Chondrocyte (in vitro differentiated cells): ENCODE data around the gene ZDHHC14. TPM values are rescaled to one million over a fixed set of nuclear protein-coding genes. Genes with fewer than 3 reads are reported as not detected.
A peak's percentile ranks its signal among the peaks of the same experiment; 100 is the strongest.
"Not testable (repeated sequence)": the region's sequence is repeated elsewhere in the genome, so short reads cannot be mapped to it uniquely, and the experiment has no call there.

Source experiments
- DNase-seq: peaks from one replicate; pipeline ENCODE4 v3.0.0; 2021; ENCODE audit warnings: mixed read lengths, low spot score
- H3K27ac Mint-ChIP-seq: one replicate; pipeline ENCODE4 v1.8.0; 2021; ENCODE audit warnings: mild to moderate bottlenecking, moderate library complexity, mixed read lengths; ENCODE audit not compliant: unreplicated experiment
- H3K27me3 Mint-ChIP-seq: 2 replicates; pipeline ENCODE4 v1.8.0; 2021; ENCODE audit warnings: low read depth, mixed read lengths
- H3K36me3 Mint-ChIP-seq: 2 replicates; pipeline ENCODE4 v1.8.0; 2021; ENCODE audit warnings: low read depth, mixed read lengths
- H3K4me1 Mint-ChIP-seq: 2 replicates; pipeline ENCODE4 v1.8.0; 2021; ENCODE audit warnings: low read depth, mild to moderate bottlenecking, mixed read lengths
- H3K4me3 Mint-ChIP-seq: one replicate; pipeline ENCODE4 v1.8.0; 2021; ENCODE audit warnings: mild to moderate bottlenecking, moderate library complexity, mixed read lengths; ENCODE audit not compliant: unreplicated experiment
- H3K9me3 Mint-ChIP-seq: 2 replicates; pipeline ENCODE4 v1.8.0; 2021; ENCODE audit warnings: low read depth, mixed read lengths
- total RNA-seq: library from RNA; stranded (reverse); gene quantifications from 3 replicates; pipeline ENCODE4 v1.2.1, GENCODE V29; 2021
- TF ChIP-seq, protein P1 (sequence below): fragments of 200-600 bp; sonication (generic); IDR thresholded peaks from 2 replicates; pipeline ENCODE4 v1.5.0; 2021; ENCODE audit warnings: antibody characterized with exemption, mild to moderate bottlenecking, moderate library complexity

ZDHHC14 gene
- total RNA-seq, 1 donor from 2014 or later: 8.4 TPM

DNA sequence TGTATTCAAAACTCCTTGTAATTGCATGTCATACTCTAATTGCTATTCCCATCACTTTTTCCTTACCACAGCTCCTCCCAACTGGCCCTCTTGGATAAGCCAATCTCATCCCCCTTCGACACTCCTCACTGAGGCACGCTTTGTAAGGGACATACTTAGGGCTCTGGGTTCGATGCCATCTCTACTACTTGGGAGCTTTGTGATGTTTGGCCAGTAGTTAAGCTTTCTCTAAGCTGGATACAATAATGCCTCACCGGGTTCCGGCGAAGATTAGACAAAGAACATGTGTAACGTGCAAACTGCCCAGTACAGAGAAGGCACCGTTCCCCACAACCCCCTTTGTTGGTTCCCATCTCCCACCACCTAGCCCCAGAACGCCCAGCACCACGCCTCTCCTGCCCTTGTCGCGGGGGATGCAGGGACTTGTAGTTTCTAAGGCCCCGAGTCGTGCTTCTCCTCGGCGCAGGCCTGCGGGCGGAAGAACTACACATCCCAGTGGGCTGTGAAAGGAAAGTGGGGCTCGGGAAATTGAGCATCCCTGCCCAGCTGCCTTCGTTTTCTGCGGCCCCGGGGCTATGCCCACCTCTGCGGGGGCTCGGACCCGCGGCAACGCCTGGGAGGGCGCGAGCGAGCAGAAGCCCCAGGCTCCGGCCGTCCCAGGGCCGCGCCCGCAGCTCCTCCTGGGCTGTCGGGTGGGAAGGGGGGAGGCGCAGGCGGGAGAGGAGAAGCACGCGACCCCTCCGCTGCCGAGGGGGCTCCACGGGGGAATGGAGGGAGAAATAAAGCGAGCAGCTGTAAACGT, 1.1 kb upstream of the ZDHHC14 start:
- Mint-ChIP-seq H3K9me3 (no peaks in the 10 kb centered on the region), H3K4me1 (peaks cover 19% of the 10 kb centered on the region), H3K4me3 (peak overlapping the region; percentile 81), H3K36me3 (peaks cover 1% of the 10 kb centered on the region), H3K27ac (peak overlapping the region; percentile 58), H3K27me3 (no peaks in the 10 kb centered on the region)
- TF ChIP-seq, protein P1, sequence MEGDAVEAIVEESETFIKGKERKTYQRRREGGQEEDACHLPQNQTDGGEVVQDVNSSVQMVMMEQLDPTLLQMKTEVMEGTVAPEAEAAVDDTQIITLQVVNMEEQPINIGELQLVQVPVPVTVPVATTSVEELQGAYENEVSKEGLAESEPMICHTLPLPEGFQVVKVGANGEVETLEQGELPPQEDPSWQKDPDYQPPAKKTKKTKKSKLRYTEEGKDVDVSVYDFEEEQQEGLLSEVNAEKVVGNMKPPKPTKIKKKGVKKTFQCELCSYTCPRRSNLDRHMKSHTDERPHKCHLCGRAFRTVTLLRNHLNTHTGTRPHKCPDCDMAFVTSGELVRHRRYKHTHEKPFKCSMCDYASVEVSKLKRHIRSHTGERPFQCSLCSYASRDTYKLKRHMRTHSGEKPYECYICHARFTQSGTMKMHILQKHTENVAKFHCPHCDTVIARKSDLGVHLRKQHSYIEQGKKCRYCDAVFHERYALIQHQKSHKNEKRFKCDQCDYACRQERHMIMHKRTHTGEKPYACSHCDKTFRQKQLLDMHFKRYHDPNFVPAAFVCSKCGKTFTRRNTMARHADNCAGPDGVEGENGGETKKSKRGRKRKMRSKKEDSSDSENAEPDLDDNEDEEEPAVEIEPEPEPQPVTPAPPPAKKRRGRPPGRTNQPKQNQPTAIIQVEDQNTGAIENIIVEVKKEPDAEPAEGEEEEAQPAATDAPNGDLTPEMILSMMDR: no peak
- DNase-seq: peak; percentile 96

DNA sequence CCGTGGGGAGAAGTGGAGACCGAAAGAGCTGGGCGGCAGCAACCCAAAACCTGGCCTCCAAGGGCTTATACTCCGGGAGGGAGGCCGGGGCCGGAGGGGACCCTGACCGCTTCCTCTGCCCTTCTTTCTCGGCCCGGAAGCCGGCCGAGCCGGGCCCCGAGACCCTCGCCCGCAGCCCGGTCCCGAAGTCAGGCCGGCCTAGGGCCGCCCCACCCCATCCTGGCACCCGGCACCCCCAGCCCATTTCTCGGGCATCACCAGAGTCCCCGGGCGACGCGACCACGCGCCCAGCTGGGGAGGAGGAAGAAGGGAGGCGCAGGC, 572 bp upstream of the ZDHHC14 start:
- no peaks in the 10 kb centered on the region for H3K27me3 Mint-ChIP-seq
- peak overlapping the region; percentile 81 for H3K4me3 Mint-ChIP-seq
- TF ChIP-seq, protein P1: no peak
- no peaks in the 10 kb centered on the region for H3K9me3 Mint-ChIP-seq
- peaks cover 19% of the 10 kb centered on the region for H3K4me1 Mint-ChIP-seq
- H3K36me3 Mint-ChIP-seq: no peaks in the 10 kb centered on the region
- no peak for DNase-seq
- H3K27ac Mint-ChIP-seq: peak overlapping the region; percentile 58

DNA sequence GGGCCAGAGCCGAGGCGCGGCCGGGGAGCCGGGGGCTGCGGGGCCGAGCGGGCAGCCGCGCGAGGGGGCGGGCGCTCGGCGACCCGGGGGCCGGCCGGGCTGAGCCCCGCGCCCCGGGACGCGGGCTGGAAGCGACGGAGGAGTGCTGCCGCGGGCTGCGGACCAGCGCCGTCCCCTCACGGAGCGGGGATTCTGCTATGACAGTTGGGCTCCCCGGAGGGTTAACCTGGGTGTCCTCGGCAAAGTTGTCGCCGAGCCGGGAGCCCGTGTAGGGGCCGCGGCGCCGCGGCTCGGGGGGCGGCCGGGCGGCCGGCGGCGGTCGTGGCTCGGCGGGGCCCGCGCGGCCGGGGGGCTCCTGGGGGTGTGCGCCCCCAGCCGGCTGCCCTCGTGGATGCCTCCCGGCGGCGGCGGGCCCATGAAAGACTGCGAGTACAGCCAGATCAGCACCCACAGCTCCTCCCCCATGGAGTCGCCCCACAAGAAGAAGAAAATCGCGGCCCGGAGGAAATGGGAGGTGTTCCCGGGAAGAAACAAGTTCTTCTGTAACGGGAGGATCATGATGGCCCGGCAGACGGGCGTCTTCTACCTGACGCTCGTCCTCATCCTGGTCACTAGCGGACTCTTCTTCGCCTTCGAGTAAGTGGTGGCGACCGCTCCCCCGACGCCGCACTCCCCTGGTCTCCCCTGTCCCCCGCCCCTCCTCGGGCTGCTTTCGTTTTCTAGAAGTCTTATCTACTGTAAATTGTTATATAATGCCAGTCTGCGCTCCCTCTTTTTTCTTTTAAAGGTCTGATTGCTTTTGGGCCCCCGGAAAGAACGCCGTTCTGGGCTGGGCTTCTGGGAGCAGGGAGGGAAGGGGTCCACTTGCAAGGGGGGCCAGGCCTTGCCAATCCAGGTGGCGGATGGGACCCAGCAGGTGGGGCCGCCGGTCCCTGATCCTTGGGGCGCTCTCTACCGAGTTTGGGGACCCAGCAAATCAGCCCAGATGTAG, 936 bp downstream of the ZDHHC14 start:
- no peaks in the 10 kb centered on the region for H3K36me3 Mint-ChIP-seq
- peak overlapping the region; percentile 34 for H3K27ac Mint-ChIP-seq
- H3K4me3 Mint-ChIP-seq: peak overlapping the region; percentile 79
- no peaks in the 10 kb centered on the region for H3K27me3 Mint-ChIP-seq
- no peaks in the 10 kb centered on the region for H3K9me3 Mint-ChIP-seq
- DNase-seq: no peak
- H3K4me1 Mint-ChIP-seq: peaks cover 19% of the 10 kb centered on the region
- TF ChIP-seq, protein P1: peak; percentile 42

DNA sequence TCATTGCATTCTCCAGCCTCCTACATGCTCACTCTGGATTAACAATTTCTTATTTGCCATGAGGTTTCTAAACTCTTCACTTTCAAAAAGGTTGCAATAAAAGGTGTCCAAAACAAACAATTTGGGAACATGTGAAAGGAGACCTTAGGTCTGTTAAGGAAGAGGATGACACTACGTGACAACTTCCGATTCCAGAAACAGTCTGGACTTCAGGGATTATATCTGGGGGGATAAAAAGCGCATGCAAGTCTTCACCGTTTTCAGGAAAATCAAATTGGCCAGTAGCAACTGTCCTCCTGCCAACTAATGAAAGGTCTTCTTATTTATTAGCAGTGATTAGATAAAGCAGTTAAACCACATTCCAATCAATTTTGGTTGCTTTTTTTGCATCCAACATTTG, 1.8 kb downstream of the ZDHHC14 start:
- H3K9me3 Mint-ChIP-seq: no peaks in the 10 kb centered on the region
- H3K36me3 Mint-ChIP-seq: no peaks in the 10 kb centered on the region
- TF ChIP-seq, protein P1: no peak
- H3K4me1 Mint-ChIP-seq: peaks cover 19% of the 10 kb centered on the region
- no peak overlapping the region for H3K27ac Mint-ChIP-seq
- H3K4me3 Mint-ChIP-seq: peak overlapping the region; percentile 79
- H3K27me3 Mint-ChIP-seq: no peaks in the 10 kb centered on the region
- no peak for DNase-seq

DNA sequence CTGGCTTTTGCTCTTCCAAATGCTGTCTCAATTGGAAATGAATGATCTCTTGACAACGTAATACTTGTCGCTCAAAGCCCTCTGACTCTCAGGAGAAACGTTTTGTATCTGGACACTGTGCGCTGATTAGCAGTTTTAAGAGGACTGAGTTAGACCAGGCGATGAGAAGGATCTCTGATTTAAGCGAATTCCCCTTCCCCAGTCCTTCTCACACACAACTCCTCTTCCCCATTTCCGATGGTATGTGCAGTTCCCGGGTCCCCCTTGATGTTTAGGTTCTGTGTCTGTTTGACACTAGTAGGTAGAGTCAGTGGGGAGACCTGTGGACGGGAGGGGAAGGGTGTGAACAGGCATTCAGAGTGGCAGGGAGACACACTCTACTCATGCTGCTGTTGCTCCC, 2.5 kb downstream of the ZDHHC14 start:
- Mint-ChIP-seq H3K9me3 (no peaks in the 10 kb centered on the region), H3K27me3 (no peaks in the 10 kb centered on the region), H3K27ac (no peak overlapping the region), H3K4me3 (no peak overlapping the region), H3K36me3 (no peaks in the 10 kb centered on the region), H3K4me1 (peaks cover 19% of the 10 kb centered on the region)
- no peak for DNase-seq
- TF ChIP-seq, protein P1: no peak

DNA sequence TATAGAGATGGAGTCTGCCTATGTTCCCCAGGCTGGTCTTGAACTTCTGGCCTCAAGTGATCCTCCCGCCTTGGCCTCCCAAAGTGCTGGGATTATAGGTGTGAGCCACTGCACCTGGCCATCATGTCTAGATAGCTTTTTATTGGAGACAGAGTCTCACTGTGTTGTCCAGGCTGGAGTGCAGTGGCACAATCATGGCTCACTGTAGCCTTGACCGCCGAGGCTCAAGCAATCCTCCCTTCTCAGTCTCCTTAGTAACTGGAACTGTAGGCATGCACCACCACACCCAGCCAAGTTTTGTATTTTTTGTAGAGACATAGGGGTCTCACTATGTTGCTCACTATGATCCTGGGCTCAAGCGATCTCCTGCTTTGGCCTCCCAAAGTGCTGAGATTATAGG, 4.0 kb downstream of the ZDHHC14 start:
- peaks cover 12% of the 10 kb centered on the region for H3K4me1 Mint-ChIP-seq
- not testable (repeated sequence) for H3K36me3 Mint-ChIP-seq, H3K27ac Mint-ChIP-seq, H3K4me3 Mint-ChIP-seq, H3K9me3 Mint-ChIP-seq, H3K27me3 Mint-ChIP-seq, DNase-seq
